OCI-LY7 (cell line): ENCODE data around the gene SLC22A1.

Experiments used
- CTCF ChIP-seq: fragments of 200-600 bp; sonication (generic); conservative IDR thresholded peaks from 2 replicates; pipeline ENCODE4 v1.5.1; 2014; ENCODE audit warnings: mild to moderate bottlenecking, antibody characterized with exemption, low read length, moderate library complexity, mixed read lengths
- EZH2phosphoT487 ChIP-seq: fragments of 200-600 bp; sonication (generic); IDR thresholded peaks from 2 replicates; pipeline ENCODE4 v1.6.1; 2018; ENCODE audit warnings: low read depth, borderline replicate concordance, mild to moderate bottlenecking, mixed run types, antibody characterized with exemption, low read length, moderate library complexity, mixed read lengths

GRCh38 chr6:160180706-160181105 is 59.1 kb downstream of the SLC22A1 start:
- TF ChIP-seq CTCF, result no peak
- no peak for TF ChIP-seq EZH2phosphoT487
